ENCODE measurements around the gene VPS26C.

- TF ChIP-seq POLR2A (IDR thresholded peaks at IDR 0.05; ENCODE audit: low read length), result no peak
- TF ChIP-seq GATA1 (IDR thresholded peaks at IDR 0.05; ENCODE audit: low read depth, low read length), result no peak
Measured at GRCh38 chr21:37186983-37187382, 80.2 kb downstream of the VPS26C start.
